Measurements from ENCODE around the gene JAKMIP1. TPM values are rescaled to one million over a fixed set of nuclear protein-coding genes. Genes with fewer than 3 reads are reported as not detected.

JAKMIP1 gene
- total RNA-seq, 4 donors from 2014 or later: 0.67 to 1.3 (median 1.1) TPM

DNA sequence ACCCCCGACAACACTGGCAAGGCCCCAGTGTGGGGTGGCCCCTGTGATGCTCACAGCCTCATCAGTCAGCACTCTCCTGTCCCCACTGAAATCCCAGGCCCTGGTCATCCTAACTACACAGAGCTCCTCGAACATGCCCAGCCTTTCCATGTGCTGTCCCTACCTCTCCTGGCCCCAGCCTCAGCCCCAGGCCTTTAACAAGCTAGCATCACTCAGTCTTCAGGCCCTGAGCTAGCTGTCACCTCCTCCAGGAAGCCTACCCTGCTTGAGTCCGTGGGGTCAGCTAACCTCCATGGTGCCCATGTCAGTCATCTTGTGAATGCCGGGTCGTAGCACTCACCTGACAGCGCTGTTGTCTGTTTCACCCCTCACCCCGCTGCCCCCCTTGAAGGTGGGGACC, 156.5 kb downstream of the JAKMIP1 start:
- no peak for DNase-seq
- H3K27me3 ChIP-seq: peaks cover 0 to 65% (median 0%) of the 10 kb centered on the region in 4 donors
- no peaks in the 10 kb centered on the region for H3K36me3 ChIP-seq
- H3K27ac ChIP-seq: no peak overlapping the region
- H3K4me1 ChIP-seq: no peaks in the 10 kb centered on the region
- TF ChIP-seq POLR2A (IDR thresholded peaks at IDR 0.05): no peak
- TF ChIP-seq, protein P1, sequence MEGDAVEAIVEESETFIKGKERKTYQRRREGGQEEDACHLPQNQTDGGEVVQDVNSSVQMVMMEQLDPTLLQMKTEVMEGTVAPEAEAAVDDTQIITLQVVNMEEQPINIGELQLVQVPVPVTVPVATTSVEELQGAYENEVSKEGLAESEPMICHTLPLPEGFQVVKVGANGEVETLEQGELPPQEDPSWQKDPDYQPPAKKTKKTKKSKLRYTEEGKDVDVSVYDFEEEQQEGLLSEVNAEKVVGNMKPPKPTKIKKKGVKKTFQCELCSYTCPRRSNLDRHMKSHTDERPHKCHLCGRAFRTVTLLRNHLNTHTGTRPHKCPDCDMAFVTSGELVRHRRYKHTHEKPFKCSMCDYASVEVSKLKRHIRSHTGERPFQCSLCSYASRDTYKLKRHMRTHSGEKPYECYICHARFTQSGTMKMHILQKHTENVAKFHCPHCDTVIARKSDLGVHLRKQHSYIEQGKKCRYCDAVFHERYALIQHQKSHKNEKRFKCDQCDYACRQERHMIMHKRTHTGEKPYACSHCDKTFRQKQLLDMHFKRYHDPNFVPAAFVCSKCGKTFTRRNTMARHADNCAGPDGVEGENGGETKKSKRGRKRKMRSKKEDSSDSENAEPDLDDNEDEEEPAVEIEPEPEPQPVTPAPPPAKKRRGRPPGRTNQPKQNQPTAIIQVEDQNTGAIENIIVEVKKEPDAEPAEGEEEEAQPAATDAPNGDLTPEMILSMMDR (IDR thresholded peaks at IDR 0.05): no peak
- intact Hi-C loops (cut with DNase I): no loop called here
- 73 to 85% methylated on average over 4 to 7 of the region's 7 CpGs for WGBS, 2 donors
- no peaks in the 10 kb centered on the region for H3K9me3 ChIP-seq
- H3K4me3 ChIP-seq: no peak overlapping the region

DNA sequence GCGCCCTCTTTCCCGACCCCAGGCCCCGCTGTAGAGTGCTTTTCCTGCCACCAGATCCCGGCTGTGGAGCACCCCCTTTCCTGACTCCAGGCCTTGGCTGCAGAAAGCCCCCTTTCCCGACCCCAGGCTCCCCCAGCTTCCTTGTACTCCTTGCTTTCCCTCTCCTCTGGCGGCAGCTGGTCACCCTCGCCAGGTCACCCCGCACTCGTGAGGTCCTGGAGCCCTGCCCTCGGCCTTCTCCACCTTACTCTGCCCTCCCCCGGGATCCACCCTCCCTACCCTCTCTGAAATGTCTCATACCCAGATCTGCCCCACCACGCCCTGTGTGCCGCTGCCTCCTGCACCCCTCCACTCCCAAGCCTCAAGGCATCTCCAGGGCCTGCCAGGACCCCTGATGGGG, 157.2 kb downstream of the JAKMIP1 start:
- no peaks in the 10 kb centered on the region for H3K4me1 ChIP-seq
- no peak overlapping the region for H3K4me3 ChIP-seq
- H3K27ac ChIP-seq: no peak overlapping the region
- intact Hi-C loops (cut with DNase I): no loop called here
- no peaks in the 10 kb centered on the region for H3K36me3 ChIP-seq
- WGBS, 2 donors: 66 to 67% methylated on average over 10 to 13 of the region's 13 CpGs
- TF ChIP-seq POLR2A (IDR thresholded peaks at IDR 0.05): no peak
- TF ChIP-seq, protein P1 (IDR thresholded peaks at IDR 0.05): no peak
- peaks cover 0 to 65% (median 0%) of the 10 kb centered on the region in 4 donors for H3K27me3 ChIP-seq
- DNase-seq: no peak
- no peaks in the 10 kb centered on the region for H3K9me3 ChIP-seq

DNA sequence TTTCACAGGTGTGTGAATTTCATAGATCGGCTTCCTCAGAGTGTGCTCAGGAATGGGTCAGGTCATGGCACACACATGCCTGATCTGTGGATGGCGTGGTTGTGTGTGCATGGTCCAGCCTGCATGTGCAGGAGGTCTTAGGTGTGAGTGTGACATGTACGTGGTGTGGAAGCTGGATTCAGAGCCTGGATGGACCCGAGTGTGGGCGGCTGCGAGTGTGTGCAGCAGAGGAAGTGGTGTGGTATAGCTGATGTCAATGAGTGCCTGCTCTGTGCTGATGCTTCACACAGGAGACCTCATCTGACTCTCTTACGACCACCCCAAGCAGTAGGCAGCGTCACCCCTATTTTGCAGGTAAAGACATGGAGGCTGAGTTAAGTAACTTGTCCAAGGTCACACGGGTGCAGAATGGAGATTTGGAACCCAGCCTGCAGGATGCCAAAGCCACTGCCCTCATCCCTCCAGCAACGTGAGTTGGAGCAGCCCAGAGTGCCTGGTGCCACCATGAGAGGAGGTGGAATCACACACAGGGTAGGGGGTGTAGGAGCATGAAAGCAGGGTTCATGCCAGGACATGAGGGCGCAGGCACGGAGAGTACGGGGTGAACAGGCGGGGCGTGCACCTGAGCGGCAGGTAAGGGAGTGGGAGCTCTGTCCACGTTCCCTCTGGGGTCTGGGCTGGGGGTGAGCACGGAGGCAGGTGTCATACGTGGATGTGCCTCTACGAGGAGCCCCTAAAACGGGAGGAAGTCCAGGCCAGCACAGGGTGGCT, 157.9 kb downstream of the JAKMIP1 start:
- no peak overlapping the region for H3K27ac ChIP-seq
- H3K27me3 ChIP-seq: peaks cover 0 to 65% (median 0%) of the 10 kb centered on the region in 4 donors
- no peaks in the 10 kb centered on the region for H3K9me3 ChIP-seq
- 74 to 84% methylated on average over 9 to 14 of the region's 21 CpGs for WGBS, 2 donors
- TF ChIP-seq, protein P1 (IDR thresholded peaks at IDR 0.05): no peak
- no peak for TF ChIP-seq POLR2A (IDR thresholded peaks at IDR 0.05)
- intact Hi-C loops (cut with DNase I): no loop called here
- no peaks in the 10 kb centered on the region for H3K36me3 ChIP-seq
- no peak overlapping the region for H3K4me3 ChIP-seq
- no peak for DNase-seq
- no peaks in the 10 kb centered on the region for H3K4me1 ChIP-seq

DNA sequence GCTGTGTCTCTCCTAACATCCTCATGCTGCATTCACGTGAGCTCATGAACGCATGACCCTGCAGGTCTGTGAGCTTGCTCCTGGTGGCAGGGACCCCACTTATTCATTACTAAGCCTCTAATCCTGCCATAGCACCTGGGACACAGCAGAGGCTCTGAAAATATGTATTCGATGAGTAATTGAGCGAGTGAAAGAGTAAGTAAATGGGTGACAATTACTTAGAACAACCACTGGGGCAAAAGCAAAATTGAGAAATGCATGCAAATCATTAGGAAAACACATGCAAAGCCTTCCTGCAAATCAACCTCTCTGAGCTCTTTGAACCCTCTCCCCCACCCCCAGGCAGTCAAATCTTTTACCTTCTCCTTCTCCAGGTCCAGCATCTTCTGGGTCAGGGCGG, 158.5 kb downstream of the JAKMIP1 start:
- 74 to 78% methylated on average over 3 to 5 of the region's 5 CpGs for WGBS, 2 donors
- Histone ChIP-seq H3K27me3 (peaks cover 0 to 61% (median 0%) of the 10 kb centered on the region in 4 donors), H3K9me3 (no peaks in the 10 kb centered on the region), H3K4me1 (no peaks in the 10 kb centered on the region), H3K4me3 (no peak overlapping the region), H3K27ac (no peak overlapping the region), H3K36me3 (no peaks in the 10 kb centered on the region)
- TF ChIP-seq, protein P1 (IDR thresholded peaks at IDR 0.05): no peak
- TF ChIP-seq POLR2A (IDR thresholded peaks at IDR 0.05): no peak
- intact Hi-C loops (cut with DNase I): no loop called here
- DNase-seq: no peak

DNA sequence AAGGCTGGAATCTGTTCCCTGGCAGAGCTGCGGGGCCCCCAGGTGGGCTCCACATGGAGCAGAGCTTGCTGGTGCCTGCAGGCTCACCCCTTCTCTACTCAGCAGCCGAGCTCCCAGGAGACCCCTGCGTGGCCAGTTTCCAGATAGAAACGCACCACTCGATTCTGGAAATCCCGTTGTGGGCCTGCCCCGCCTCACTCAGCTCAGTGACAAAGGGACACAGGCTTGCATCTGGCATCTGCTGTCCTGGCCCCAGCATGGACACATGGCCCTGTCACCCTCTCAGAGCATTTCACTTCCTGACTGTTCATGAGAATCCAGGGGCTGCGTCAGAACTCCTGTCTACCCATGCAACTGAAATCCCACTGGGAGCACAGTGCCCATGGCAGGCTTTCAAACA, 161.6 kb downstream of the JAKMIP1 start:
- no peak overlapping the region for H3K27ac ChIP-seq
- 78 to 93% methylated on average over 3 to 7 of the region's 8 CpGs for WGBS, 2 donors
- H3K36me3 ChIP-seq: no peaks in the 10 kb centered on the region
- no peak for TF ChIP-seq POLR2A (IDR thresholded peaks at IDR 0.05)
- TF ChIP-seq, protein P1 (IDR thresholded peaks at IDR 0.05): no peak
- no peaks in the 10 kb centered on the region for H3K4me1 ChIP-seq
- H3K4me3 ChIP-seq: no peak overlapping the region
- no peak for DNase-seq
- peaks cover 0 to 33% (median 0%) of the 10 kb centered on the region in 4 donors for H3K27me3 ChIP-seq
- intact Hi-C loops (cut with DNase I): no loop called here
- no peaks in the 10 kb centered on the region for H3K9me3 ChIP-seq

All from esophagus squamous epithelium (tissue), 5 donors.